SK-N-MC (cell line): ENCODE results near the gene EXD3.

Source experiments
- EZH2 ChIP-seq: fragments of 200-600 bp; sonication (generic); IDR thresholded peaks from one replicate; pipeline ENCODE4 v1.6.1; 2017; ENCODE audit warnings: antibody characterized with exemption
- POLR2AphosphoS5 ChIP-seq: IDR thresholded peaks from 2 replicates; pipeline ENCODE4 v1.6.1; 2012; ENCODE audit warnings: mild to moderate bottlenecking, low read depth, low read length, borderline replicate concordance

GRCh38 chr9:137422604-137423513, at the start of gene EXD3, which contains the start of gene NOXA1:
- TF ChIP-seq EZH2 (no peak), POLR2AphosphoS5 (0 out of 2 replicates have a peak, but pooled peaks have one; percentile 29)
